ENCODE data around the gene BTNL9.

GRCh38 chr5:181042036-181042713, 2.1 kb downstream of the BTNL9 start:
- TF ChIP-seq POLR2A (IDR thresholded peaks at IDR 0.05) (no peak), CTCF (IDR thresholded peaks at IDR 0.05) (no peak)
